ENCODE results near the gene OR6X1.

OR6X1 gene

DNA sequence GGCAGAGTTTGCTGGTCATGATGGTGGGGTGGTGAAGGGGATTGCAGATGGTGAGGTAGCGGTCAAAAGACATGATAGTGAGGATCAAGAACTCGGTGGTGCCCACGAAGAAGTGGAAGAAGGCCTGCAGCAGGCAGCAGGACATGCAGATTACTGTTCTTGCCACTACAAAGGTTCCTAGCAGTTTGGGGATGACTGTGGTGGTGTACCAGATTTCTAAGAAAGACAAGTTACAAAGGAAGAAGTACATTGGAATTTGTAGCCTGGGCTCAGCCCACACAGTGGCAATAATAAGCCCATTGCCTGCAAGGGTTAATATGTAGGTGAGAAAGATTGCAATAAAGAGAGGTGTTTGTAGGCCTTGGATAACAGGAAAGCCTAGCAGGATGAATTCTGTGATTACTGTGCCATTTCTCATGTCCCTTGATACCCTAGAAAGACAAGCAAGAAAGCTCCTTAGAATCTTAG, at the start of gene OR6X1:
OR6X1 (minus strand) TSS at position 418 of the 468 bp plus-strand sequence; CDS start at position 418, 0 bp downstream.
- DNase-seq = no peak

DNA sequence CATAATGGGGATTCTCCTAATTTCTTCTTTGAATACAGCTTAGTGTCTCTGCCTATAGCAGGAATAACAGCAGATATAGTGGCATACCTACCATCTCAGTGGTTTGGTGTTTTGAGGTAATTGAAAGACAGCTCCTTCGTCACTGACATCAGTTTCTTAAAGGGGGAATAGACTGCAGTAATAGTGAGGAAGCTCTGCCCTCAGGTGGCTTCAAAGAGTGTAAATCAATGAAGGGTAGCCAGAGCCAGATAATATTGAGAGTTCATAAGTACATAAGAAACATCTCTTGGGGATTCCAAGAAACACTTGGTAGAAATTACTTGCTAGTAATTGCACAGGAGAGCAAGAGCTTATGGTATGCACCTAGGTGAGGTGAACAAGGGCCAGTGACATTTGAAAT, 47.4 kb upstream of the OR6X1 start:
- no peak for DNase-seq

DNA sequence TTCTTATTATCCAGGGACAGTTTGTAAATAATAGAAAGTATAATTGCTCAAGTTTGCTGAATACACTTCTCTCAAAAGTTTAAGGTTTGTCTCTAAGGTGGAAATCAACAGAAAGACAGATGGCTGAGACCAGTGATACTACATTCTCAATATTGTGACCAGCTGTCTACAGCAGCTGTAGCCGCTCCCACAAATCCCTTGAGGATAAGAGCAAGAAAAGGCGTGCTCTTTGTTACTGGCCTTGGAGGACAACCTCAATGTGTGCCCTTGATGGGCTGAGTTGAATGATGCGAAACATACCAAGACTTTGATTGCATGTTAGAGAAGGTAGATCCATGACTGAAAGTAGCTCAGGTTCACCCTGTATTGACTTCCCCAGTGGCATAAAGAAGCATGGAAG, 45.7 kb upstream of the OR6X1 start:
- DNase-seq = no peak

DNA sequence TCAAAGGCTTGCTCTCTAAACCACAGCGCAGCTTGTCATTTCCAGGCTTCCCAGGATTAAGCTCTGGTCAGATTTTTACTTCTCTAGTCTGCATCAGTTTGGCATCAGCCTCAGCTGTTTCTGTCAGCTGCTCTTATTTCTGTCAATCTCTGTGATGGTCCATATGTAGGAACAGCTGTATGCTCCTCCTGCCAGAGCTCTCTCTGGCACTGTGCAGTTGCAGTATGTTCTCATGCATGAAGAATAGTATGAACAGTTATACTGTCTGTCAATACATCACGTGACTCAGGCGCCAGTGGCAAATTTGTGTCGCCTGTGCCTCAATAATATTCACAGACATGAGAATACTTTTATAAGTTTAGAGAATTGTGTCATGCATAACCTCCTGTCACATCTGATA, 45.1 kb upstream of the OR6X1 start:
- DNase-seq = no peak

DNA sequence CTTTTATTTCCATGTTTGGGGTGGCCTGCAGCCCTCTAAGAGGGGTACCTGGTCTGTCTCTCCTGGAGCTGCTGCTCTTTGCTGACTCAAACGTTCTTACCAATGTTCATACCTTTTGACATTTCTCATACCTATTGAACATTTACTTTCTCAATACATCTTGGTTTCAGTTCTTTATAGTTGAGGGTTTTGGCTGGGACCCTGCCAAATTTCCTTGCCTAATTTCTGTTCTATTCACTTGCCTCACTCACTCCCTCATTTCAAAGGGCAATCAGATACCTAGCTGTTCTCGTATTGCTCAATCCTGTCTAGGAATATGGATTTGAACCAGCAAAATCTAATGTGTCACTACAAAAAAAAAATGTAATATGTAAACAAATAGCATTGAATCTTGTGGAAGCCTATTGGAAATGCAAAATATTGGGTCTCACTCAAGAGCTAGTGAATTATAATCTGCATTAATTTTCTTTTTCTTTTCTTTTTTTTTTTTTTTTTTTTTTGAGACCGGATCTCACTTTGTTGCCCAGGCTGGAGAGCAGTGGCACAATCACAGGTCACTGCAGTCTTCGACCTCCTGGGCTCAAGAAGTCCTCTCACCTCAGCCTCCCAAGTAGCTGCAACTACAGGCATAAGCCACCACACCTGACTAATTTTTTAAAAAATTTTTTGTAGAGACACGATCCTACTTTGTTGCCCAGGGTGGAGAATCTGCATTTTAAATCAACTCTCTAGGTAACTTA, 44.4 kb upstream of the OR6X1 start:
- no peak for DNase-seq

DNA sequence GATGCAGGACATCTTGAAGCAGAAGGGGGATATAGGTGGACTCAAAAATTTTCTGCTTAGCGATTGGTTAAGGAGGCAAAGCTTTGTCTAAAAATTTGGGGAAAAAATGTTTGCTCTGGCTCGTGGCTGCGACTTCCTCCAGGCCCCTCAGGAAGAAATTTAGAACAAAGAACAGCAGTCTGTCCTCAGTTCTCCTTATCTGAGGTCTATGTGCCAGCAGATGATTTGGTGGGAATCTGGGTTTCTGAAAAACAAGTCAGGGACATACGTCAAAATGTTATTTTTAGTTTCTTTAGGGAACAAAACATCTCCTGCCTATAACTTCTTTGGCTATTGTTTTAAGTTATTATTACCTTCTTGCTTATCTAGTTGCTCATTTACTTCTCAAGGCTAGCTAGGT, 43.8 kb upstream of the OR6X1 start:
- DNase-seq = no peak

- no peak for DNase-seq
Measured at GRCh38 chr11:123797541-123797940, 43.2 kb upstream of the OR6X1 start.

GRCh38 chr11:123797114-123797513, 42.8 kb upstream of the OR6X1 start:
- DNase-seq = no peak

DNA sequence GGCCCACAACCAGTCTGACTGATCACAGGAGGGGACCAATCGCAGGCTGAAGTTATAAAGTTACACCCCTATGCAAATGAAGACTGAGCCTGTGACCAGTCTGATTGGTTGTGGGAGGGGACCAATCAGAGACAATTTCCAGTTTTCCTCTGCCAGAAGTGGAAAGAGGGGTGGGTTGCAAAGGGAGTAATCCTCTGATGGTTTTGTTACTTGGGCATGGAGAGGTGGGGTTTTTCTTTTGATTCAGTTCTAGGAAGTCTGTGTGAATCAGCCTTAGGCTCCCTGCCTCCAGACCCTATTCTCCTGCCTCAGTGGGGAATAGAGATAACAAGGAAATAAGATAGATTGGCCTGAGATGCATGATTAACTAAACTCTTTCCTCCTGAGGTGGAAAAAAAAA, 41.9 kb upstream of the OR6X1 start:
- no peak for DNase-seq

DNA sequence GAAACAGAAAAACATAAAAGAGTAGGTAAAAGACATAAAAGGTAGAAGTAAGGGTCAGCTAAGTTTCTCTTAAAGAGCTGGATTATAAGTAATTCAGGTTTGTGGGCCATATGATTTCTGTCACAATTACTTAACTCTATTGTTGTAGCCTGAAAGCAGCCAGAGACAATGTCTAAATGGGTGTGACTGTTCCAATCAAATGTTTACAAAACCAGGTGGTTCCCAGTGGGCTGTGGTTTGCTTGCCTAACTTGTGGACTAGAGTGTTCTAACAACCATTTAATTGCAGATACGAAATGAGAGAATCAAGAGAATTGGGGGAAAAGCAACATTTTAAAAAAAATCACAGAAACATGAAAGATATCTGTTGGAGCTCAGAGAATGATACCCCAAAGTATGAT, 29.2 kb upstream of the OR6X1 start:
- no peak for DNase-seq

GRCh38 chr11:123778511-123778910, 24.2 kb upstream of the OR6X1 start:
- DNase-seq = no peak

DNA sequence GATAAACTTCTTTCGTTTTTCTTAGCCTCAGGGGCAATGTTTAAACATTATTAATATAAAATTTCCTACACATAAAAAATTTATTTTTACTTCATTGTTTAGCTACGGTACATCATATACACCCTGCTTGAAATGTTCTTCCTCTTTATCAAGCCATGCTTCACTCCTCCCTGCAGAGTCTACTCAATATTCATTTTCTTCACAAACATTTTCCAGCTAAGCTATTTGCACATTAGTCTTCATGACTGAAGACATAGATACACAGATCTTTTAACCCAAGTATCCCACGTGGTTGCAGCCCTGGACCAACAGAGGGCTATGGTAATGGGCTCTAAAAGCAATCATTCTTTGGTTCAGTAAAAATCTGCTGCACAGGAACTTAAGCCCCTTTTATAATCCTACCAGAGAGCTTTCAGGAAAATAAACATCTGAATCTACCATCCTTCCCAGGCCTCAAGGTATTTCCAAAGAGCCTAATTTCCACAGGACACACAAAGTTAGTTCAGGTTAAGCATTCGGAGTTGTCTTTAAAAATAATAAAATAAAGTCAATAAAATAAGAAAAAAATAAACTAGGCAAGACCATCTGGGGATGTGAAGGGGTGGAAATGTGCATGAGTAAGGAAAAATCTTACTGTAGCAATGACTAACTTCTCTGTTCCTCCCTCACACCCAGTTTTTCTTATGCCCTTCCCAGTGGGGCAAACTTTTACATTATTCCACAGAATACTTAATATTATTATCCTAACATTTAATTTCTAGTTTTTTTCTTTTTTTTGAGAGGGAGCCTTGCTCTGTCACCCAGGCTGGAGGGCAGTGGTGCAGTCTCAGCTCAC, 21.6 kb upstream of the OR6X1 start:
- no peak for DNase-seq

DNA sequence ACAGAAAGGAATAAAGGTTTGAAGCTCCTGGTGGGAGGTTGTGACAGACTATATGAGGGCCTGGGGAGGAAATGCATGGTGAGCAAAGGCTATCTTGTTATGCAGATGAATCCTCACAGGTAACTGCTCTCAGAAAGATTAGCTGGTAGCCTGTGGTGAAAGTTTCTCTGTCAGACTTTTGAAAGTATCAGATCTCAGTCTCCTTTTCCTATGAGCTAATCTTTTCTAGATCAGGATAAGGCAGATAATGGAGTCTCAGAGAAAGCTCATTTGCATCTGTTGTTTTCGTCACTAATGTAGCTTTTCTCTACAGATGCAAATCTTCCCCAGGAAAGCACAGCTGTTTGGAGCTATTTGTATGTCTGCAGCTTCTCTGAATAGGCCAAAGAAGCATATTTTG, 21.0 kb upstream of the OR6X1 start:
- no peak for DNase-seq

- DNase-seq = no peak
Measured at GRCh38 chr11:123773959-123774358, 19.6 kb upstream of the OR6X1 start.

DNA sequence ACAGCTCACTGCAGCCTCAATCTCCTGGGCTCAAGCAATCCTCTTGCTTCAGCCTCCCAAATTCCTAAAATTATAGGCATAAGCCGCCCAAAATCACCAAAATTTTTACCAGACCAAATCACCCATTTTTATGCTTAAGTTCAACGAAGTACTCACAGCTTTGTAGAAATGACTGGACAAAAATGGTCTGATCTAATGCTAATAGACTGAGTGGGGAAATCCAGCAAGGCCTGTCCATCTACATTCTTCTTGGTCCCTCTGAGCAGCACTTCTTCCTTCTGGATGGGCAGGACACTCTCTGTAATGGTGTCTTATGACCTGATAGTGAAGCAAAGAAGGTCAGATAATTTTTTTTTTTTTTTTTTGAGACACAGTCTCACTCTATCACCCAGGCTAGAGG, 18.7 kb upstream of the OR6X1 start:
- no peak for DNase-seq

DNA sequence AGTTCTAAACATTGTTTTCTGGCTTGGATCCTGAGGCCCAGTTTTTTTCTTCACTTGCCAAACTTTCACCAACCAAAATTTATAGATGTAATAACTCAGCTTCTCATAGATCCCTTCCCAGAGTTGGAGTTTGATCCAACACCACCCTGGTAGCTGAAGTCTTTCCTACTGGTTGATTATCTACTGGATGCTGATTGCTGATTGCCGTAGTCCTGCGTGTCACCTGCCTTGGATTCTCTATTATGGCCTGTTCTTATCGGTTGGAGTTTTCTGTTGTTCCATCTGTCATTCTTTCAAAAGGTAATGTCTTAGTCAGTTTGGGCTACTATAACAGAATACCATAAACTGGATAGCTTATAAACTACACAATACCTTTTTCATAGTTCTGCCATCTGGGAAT, 17.3 kb upstream of the OR6X1 start:
- DNase-seq = no peak

DNA sequence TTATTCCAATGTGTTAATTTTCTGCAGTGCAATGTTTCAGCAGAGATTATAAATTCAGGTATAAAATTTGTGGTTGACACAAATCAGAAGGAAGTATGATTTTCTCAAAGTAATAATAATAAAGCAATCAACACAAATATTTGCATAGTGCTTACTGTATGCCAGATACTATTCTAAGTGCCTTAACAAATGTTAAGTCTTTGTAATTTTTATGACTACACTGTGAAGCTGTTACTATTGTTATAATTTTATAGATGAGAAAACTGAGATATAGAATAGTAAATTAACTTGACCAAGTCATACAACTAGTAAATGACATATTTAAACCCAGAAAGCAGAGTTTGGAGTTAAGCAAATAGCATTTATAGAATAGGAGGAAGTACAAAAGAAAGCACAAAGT, 16.4 kb upstream of the OR6X1 start:
- DNase-seq = no peak

DNA sequence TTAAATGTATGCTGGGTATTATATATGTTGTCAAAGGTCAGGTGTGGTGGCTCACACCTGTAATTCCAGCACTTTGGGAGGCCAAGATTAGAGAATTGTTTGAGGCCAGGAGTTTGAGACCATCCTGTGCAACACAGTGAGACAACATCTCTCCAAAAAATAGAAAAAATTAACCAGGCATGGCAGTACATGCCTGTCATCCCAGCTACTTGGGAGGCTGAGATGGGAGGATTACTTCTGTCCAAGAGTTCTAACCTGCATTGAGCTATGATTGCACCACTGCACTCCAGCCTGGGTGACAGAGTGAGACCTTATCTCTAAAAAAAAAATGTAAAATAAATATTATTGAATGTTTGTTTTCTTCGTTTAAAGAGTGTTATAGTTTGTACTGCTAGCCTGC, 11.3 kb upstream of the OR6X1 start:
- DNase-seq = no peak

DNA sequence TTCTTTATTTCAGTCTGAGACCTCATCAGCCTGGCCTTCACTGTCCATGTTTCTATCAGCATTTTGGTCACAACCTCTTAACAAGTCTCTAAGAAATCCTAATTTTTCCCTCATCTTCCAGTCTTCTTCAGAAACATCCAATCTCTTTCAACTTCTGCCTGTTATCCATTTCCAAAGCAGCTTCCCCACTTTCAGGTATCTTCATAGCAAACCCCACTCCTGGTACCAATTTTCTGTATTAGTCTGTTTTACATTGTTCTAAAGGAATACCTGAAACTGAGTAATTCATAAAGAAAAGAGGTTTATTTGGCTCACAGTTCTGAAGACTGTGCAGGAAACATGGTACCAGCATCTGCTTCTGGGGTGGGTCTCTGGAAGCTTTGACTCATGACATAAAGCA, 8.1 kb upstream of the OR6X1 start:
- DNase-seq = no peak

DNA sequence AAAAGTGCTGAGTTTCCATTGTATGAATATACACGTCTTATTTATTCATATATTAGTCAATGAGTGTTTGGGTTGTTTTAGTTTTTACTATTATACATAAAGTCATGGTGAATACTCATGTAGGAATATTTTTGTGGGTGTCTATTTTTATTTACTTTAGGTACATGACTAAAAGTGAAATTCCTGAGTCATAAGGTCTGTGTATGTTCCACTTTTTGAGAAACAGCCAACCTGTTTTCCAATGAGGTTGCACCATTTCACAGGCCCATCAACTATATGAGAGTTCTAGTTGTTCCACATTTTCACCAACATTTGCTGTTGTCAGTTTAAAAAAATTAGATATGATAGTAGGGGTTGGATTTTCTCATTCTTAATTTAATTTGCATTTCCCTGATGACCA, 6.6 kb upstream of the OR6X1 start:
- no peak for DNase-seq

- DNase-seq = no peak
Measured at GRCh38 chr11:123757976-123758375, 3.7 kb upstream of the OR6X1 start.

DNA sequence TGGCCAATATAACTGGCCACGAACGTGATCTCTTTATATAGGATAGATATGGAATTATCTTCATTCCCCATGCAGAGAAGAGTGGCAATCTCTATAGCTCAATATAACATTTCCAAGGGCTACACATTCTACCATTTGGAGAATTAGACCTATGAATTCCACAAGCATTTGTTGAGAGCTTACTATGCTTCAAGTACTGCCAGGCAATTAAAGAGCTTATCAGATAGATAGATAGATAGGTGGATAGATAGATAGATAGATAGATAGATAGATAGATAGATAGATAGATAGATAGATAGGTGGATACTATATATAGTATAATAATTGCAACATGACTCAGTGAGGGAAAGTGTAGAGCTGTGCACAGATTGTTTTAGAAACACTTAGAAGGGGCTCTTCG, 1.5 kb upstream of the OR6X1 start:
- no peak for DNase-seq

GRCh38 chr11:123755344-123755743, 1.0 kb upstream of the OR6X1 start:
- DNase-seq = no peak

DNA sequence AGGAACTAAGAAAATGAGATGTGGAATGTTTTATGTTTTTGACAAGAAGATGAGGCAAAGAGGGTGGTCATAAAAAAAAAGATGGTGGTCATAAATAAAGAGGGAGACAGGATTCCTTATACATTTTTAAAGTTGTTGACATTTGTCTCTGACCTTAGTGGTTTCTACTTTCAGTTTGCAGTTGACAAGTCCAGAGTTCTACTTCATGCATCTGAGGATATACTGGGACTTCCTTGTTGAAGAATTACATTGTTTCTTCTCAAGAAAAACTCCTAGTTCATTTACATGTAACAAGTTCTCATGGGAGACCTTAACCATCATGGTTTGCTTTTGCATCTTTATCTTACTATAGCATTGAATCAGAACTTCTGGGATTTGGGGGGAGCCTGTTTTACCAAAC, 1.2 kb downstream of the OR6X1 start:
- DNase-seq = no peak
